DLD1 (cell line): ENCODE measurements around the gene PPP1R13L.

ENCODE experiments used
- in situ Hi-C: cut with HindIII; loops from 2 replicates; pipeline ENCODE4 v1.10.0; 2017; ENCODE audit warnings: low sequenced_read_pairs

The PPP1R13L gene

GRCh38 chr19:45406226-45407090 lies 1.6 kb upstream of the PPP1R13L start, which contains the start of gene POLR1G:
Gene POLR1G (plus strand): TSS chr19:45406644. CDS start chr19:45406697, 53 bp downstream.
- in situ Hi-C loops, result no loop called here

GRCh38 chr19:45405435-45406225 lies 761 bp upstream of the PPP1R13L start:
- in situ Hi-C loops, result no loop called here

GRCh38 chr19:45403781-45404556 lies 900 bp downstream of the PPP1R13L start:
- in situ Hi-C loops, result no loop called here

- in situ Hi-C loops, result no loop called here
Observed at GRCh38 chr19:45403272-45403671, 1.6 kb downstream of the PPP1R13L start.

- in situ Hi-C loops, result no loop called here
Observed at GRCh38 chr19:45402298-45403061, 2.4 kb downstream of the PPP1R13L start.

GRCh38 chr19:45401815-45402214 lies 3.1 kb downstream of the PPP1R13L start:
- in situ Hi-C loops, result no loop called here

GRCh38 chr19:45400192-45400591 lies 4.7 kb downstream of the PPP1R13L start:
- in situ Hi-C loops, result no loop called here

GRCh38 chr19:45395821-45396617 lies 8.8 kb downstream of the PPP1R13L start:
- in situ Hi-C loops, result no loop called here

GRCh38 chr19:45391871-45392665 lies 12.8 kb downstream of the PPP1R13L start:
- in situ Hi-C loops, result no loop called here

- in situ Hi-C loops, result no loop called here
Observed at GRCh38 chr19:45391346-45391745, 13.5 kb downstream of the PPP1R13L start.

- in situ Hi-C loops, result no loop called here
Observed at GRCh38 chr19:45385392-45386221, 19.3 kb downstream of the PPP1R13L start.

- in situ Hi-C loops, result no loop called here
Observed at GRCh38 chr19:45382426-45382825, 22.4 kb downstream of the PPP1R13L start.

GRCh38 chr19:45380107-45380506 lies 24.8 kb downstream of the PPP1R13L start:
- in situ Hi-C loops, result no loop called here

GRCh38 chr19:45376045-45376724 lies 28.7 kb downstream of the PPP1R13L start:
- in situ Hi-C loops, result no loop called here

GRCh38 chr19:45370410-45371204 lies 34.3 kb downstream of the PPP1R13L start, which contains the start of gene ERCC2:
Gene ERCC2 (minus strand): TSS chr19:45370573. CDS start chr19:45370540, 33 bp downstream.
- in situ Hi-C loops, result no loop called here

- in situ Hi-C loops, result no loop called here
Observed at GRCh38 chr19:45368737-45369340, 36.0 kb downstream of the PPP1R13L start.
